SH-SY5Y (cell line): ENCODE measurements around the gene MIEF2.

Experiments used
- GATA2 ChIP-seq: IDR thresholded peaks from 2 replicates; pipeline ENCODE4 v1.6.1; 2011; ENCODE audit warnings: mild to moderate bottlenecking, low read depth, low read length
- GATA3 ChIP-seq: IDR thresholded peaks from 2 replicates; pipeline ENCODE4 v1.6.1; 2011; ENCODE audit warnings: low read depth, mild to moderate bottlenecking, low read length, moderate library complexity

- TF ChIP-seq GATA2, result no peak
- no peak for TF ChIP-seq GATA3
Measured at GRCh38 chr17:18278867-18279266, 18.4 kb downstream of the MIEF2 start.
